Stimulated activated CD4-positive, alpha-beta T cell treated with anti-CD3 and anti-CD28 coated beads, Interleukin-2, amount 100 ng/mL, for 4 hours (primary cell): ENCODE data around the gene C5orf15.
"Not testable (repeated sequence)": the region's sequence is repeated elsewhere in the genome, so short reads cannot be mapped to it uniquely, and the experiment has no call there.

Source experiments
- DNase-seq: peaks from one replicate; pipeline ENCODE4 v3.0.0-alpha.2; 2020; ENCODE audit warnings: low read depth

The C5orf15 gene

GRCh38 chr5:133937628-133938027 is 30.8 kb downstream of the C5orf15 start:
- not testable (repeated sequence) for DNase-seq

GRCh38 chr5:133936651-133937015 is 31.8 kb downstream of the C5orf15 start:
- no peak for DNase-seq

- DNase-seq, result not testable (repeated sequence)
These were observed 32.3 kb downstream of the C5orf15 start for GRCh38 chr5:133935991-133936650.

- DNase-seq, result no peak
These were observed 32.8 kb downstream of the C5orf15 start for GRCh38 chr5:133935667-133935940.

GRCh38 chr5:133934822-133935666 is 33.4 kb downstream of the C5orf15 start:
- no peak for DNase-seq

- no peak for DNase-seq
These were observed 34.1 kb downstream of the C5orf15 start for GRCh38 chr5:133934311-133934710.

- no peak for DNase-seq
These were observed 34.6 kb downstream of the C5orf15 start for GRCh38 chr5:133933670-133934295.

- DNase-seq, result no peak
These were observed 35.3 kb downstream of the C5orf15 start for GRCh38 chr5:133933169-133933509.

GRCh38 chr5:133932441-133933168 is 35.8 kb downstream of the C5orf15 start:
- no peak for DNase-seq

GRCh38 chr5:133931546-133931945 is 36.9 kb downstream of the C5orf15 start:
- no peak for DNase-seq

GRCh38 chr5:133930813-133931090 is 37.7 kb downstream of the C5orf15 start:
- no peak for DNase-seq

GRCh38 chr5:133930061-133930812 is 38.2 kb downstream of the C5orf15 start:
- DNase-seq, result peak; percentile 65

- DNase-seq, result no peak
These were observed 39.6 kb downstream of the C5orf15 start for GRCh38 chr5:133928587-133929393.

- no peak for DNase-seq
These were observed 40.9 kb downstream of the C5orf15 start for GRCh38 chr5:133927300-133928180.

GRCh38 chr5:133926489-133927299 is 41.7 kb downstream of the C5orf15 start:
- no peak for DNase-seq

GRCh38 chr5:133925866-133926488 is 42.4 kb downstream of the C5orf15 start:
- DNase-seq, result no peak

GRCh38 chr5:133925269-133925668 is 43.2 kb downstream of the C5orf15 start:
- DNase-seq, result no peak

- DNase-seq, result no peak
These were observed 44.1 kb downstream of the C5orf15 start for GRCh38 chr5:133924221-133924920.
